CD4-positive, alpha-beta T cell treated with Interferon gamma for 1 hour (primary cell): Measurements from ENCODE around the gene SDK1.

ENCODE experiments used
- DNase-seq: peaks from one replicate; pipeline ENCODE4 v3.0.0-alpha.2; 2020

SDK1 gene

GRCh38 chr7:4268040-4268965, 967.3 kb downstream of the SDK1 start:
- DNase-seq = no peak

- DNase-seq = no peak
These were observed 968.0 kb downstream of the SDK1 start for GRCh38 chr7:4269086-4269485.

- no peak for DNase-seq
These were observed 968.7 kb downstream of the SDK1 start for GRCh38 chr7:4269746-4270145.

- no peak for DNase-seq
These were observed 969.2 kb downstream of the SDK1 start for GRCh38 chr7:4270268-4270667.

- no peak for DNase-seq
These were observed 970.1 kb downstream of the SDK1 start for GRCh38 chr7:4270941-4271715.

- DNase-seq = no peak
These were observed 970.6 kb downstream of the SDK1 start for GRCh38 chr7:4271716-4272015.

GRCh38 chr7:4272141-4272540, 971.1 kb downstream of the SDK1 start:
- no peak for DNase-seq

- no peak for DNase-seq
These were observed 972.6 kb downstream of the SDK1 start for GRCh38 chr7:4273566-4274230.

GRCh38 chr7:4274286-4274685, 973.2 kb downstream of the SDK1 start:
- no peak for DNase-seq

GRCh38 chr7:4277936-4278335, 976.9 kb downstream of the SDK1 start:
- DNase-seq = no peak

- DNase-seq = no peak
These were observed 978.2 kb downstream of the SDK1 start for GRCh38 chr7:4279216-4279615.

- DNase-seq = no peak
These were observed 980.4 kb downstream of the SDK1 start for GRCh38 chr7:4281231-4281993.

- DNase-seq = no peak
These were observed 981.6 kb downstream of the SDK1 start for GRCh38 chr7:4282434-4283223.

- DNase-seq = no peak
These were observed 985.3 kb downstream of the SDK1 start for GRCh38 chr7:4286351-4286750.

- no peak for DNase-seq
These were observed 987.8 kb downstream of the SDK1 start for GRCh38 chr7:4288791-4289394.

- DNase-seq = no peak
These were observed 996.3 kb downstream of the SDK1 start for GRCh38 chr7:4297165-4297917.

GRCh38 chr7:4297918-4298219, 996.8 kb downstream of the SDK1 start:
- DNase-seq = no peak

- DNase-seq = no peak
These were observed 998.4 kb downstream of the SDK1 start for GRCh38 chr7:4299431-4299830.

GRCh38 chr7:4302203-4302905, 1001.3 kb downstream of the SDK1 start:
- DNase-seq = no peak
